LNCAP (cell line): ENCODE results near the gene CHCHD6.

ENCODE experiments used
- CTCF ChIP-seq: fragments of 450-650 bp; IDR thresholded peaks from 2 replicates; pipeline ENCODE4 v1.5.1; 2017; ENCODE audit warnings: mild to moderate bottlenecking

Gene CHCHD6

GRCh38 chr3:126723801-126724200, 19.8 kb downstream of the CHCHD6 start:
- TF ChIP-seq CTCF: no peak

DNA sequence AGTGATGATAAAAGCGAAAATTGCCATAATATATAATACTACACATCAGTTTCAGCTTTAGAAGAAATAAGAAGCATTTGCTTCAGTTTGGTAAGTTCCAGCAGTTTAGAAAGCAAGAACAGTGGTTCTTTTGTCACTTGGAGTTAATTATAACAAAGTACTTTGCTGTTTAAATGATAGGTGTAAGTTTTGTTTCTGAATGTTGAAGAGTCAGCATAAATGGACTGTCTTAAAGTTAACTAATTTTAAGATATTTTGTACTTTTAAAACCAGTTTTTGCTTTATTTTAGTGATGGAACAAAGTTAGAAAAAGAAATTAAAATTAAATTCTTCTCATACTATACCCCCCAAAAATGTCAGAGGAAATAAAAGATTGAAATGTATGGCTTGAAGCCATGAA, 24.6 kb downstream of the CHCHD6 start:
- no peak for TF ChIP-seq CTCF

- no peak for TF ChIP-seq CTCF
Measured at GRCh38 chr3:126730376-126730775, 26.3 kb downstream of the CHCHD6 start.

DNA sequence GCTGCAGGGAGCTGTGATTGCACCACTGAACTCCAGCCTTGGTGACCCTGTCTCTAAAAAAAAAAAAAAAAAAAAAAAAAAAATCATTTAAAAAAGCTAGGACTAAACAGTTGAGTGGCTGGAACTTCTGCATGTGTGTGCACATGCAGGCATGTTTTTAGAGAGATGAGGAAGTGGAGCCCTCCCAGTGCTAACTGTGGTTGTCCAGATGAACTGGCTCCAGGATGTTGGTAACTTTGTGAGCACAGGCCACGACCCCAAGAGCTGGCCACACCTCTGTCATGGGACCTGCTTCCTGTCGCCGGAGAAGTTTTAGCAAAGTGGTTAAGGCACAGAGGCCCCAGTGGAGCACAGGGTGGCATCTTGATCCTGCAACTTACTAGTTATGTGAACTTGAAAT, 27.0 kb downstream of the CHCHD6 start:
- no peak for TF ChIP-seq CTCF

GRCh38 chr3:126732281-126733060, 28.4 kb downstream of the CHCHD6 start:
- TF ChIP-seq CTCF: no peak

DNA sequence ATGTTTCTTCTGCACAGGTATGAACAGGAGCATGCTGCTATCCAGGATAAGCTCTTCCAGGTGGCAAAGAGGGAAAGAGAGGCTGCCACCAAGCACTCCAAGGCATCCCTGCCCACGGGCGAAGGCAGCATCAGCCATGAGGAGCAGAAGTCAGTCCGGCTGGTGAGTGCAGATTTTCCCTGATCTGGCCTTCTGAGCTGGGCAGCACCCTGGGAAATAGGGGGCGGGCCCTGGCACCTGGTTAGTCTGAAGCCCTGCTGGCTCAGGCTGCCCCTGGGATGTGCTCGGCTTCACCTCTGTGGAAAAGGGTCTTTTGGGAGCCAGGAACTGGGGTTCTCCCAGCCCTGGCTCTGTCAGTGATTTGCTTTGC, 29.0 kb downstream of the CHCHD6 start:
- no peak for TF ChIP-seq CTCF

DNA sequence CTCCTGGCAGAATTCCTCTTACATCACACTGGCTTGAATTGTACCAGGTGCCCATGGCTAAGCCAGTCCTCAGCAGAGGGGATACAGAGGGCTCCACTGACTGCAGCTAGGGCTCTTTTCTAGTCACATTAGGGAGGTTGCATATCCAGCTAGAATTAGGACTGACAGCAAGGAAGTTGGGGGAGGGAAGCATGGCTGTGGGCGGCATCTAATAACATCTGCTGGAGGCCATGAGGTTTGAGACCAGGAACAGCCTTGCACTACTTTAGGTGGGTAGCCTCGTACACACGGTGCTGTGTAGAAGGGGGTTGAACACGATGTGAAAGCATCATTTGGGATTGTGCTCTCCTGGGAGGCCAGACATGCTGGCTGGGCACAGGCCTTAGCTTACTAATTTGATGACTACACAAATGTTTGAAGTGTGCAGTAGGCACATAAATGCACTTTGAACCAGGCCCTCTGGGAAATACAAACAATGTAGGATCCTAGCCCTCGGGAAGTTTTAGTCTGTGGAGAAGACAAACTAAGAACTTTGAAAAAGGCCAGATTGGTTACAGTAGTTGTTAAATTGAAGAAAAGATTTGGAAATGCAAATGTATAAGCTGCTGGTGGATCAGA, 30.2 kb downstream of the CHCHD6 start:
- TF ChIP-seq CTCF: no peak
